Measurements from ENCODE around the gene TSR1. TPM values are rescaled to one million over a fixed set of nuclear protein-coding genes. Genes with fewer than 3 reads are reported as not detected.
"Not testable (repeated sequence)": the region's sequence is repeated elsewhere in the genome, so short reads cannot be mapped to it uniquely, and the experiment has no call there.

TSR1 gene
- total RNA-seq, 2 experiments from 2014 or later: 55.1 to 55.9 TPM

DNA sequence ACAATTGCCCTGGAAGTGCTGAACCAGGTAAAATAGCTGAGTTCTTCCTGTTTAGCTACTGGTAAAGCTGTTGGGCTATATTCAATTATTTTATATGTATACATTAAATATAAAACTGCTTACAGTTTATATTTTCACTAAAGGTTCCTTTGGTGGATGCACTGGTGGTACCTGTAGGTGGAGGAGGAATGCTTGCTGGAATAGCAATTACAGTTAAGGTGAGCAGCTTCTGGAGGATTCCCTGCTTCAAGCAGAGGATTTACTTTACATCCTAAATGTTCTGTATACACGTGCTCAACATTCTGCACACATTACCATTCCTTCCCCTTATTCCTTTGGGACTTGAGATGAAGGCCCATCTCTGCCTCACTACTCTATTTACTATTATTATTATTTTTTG lies 14.9 kb downstream of the TSR1 start:
- CTCF ChIA-PET: interaction anchor here (0.5 to 2.0 kb wide), 4 partner anchors 32 to 1264 kb away, joined by 3 to 6 read pairs (median 4); no protein-coding TSS in a partner anchor
- peaks cover 39% of the 10 kb centered on the region for H3K36me3 Mint-ChIP-seq

GRCh38 chr17:2319051-2319450 lies 17.2 kb downstream of the TSR1 start:
- no peak overlapping the region for H3K27ac Mint-ChIP-seq
- H3K9me3 Mint-ChIP-seq: no peaks in the 10 kb centered on the region
- intact Hi-C loops (cut with micrococcal nuclease): no loop called here
- H3K36me3 Mint-ChIP-seq: peaks cover 25% of the 10 kb centered on the region
- ChIA-PET CTCF (interaction anchor here (0.6 kb wide), 1 partner anchor 32 kb away, joined by 3 read pairs; no protein-coding TSS in a partner anchor), POLR2A (interaction anchor here (0.6 kb wide), 1 partner anchor 88 kb away, joined by 3 read pairs; no protein-coding TSS in a partner anchor)
- no peak for DNase-seq
- no peaks in the 10 kb centered on the region for H3K4me1 Mint-ChIP-seq (ENCODE audit: low read depth)
- H3K4me3 Mint-ChIP-seq: no peak overlapping the region
- H3K27me3 Mint-ChIP-seq: no peaks in the 10 kb centered on the region

More for the DNA sequence above, 14.9 kb downstream of the TSR1 start:
- no peaks in the 10 kb centered on the region for H3K4me1 Mint-ChIP-seq (ENCODE audit: low read depth)
- POLR2A ChIA-PET: interaction anchor here (1.0 to 1.4 kb wide), 3 partner anchors 12 to 16 kb away, joined by 3 read pairs; no protein-coding TSS in a partner anchor
- intact Hi-C loops (cut with micrococcal nuclease): no loop called here
- no peaks in the 10 kb centered on the region for H3K27me3 Mint-ChIP-seq
- no peak for DNase-seq
- H3K9me3 Mint-ChIP-seq: no peaks in the 10 kb centered on the region
- no peak overlapping the region for H3K4me3 Mint-ChIP-seq
- no peak overlapping the region for H3K27ac Mint-ChIP-seq

DNA sequence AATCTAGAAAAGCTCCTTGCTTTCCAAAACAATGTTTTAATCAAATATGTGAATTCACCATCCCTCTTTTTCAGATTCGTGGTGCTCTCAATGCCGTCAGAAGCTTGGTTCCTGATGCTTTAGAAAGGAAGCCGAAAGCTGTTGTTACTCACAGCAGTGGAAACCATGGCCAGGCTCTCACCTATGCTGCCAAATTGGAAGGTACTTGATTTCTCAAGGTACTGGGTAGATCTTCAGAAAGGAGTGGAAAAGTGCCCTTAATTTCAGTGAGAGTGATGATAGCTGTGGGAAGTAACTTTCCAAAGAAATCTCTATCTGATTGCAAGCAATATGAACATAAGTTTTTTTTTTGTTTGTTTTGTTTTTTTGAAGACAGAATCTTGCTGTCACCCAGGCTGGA lies 18.5 kb downstream of the TSR1 start:
- Mint-ChIP-seq H3K27me3 (no peaks in the 10 kb centered on the region), H3K4me1 (ENCODE audit: low read depth) (no peaks in the 10 kb centered on the region), H3K9me3 (no peaks in the 10 kb centered on the region), H3K27ac (no peak overlapping the region), H3K4me3 (no peak overlapping the region), H3K36me3 (peaks cover 12% of the 10 kb centered on the region)
- ChIA-PET CTCF (interaction anchor here (0.8 kb wide), 1 partner anchor 65 kb away, joined by 3 read pairs; no protein-coding TSS in a partner anchor), POLR2A (no interaction called here)
- intact Hi-C loops (cut with micrococcal nuclease): no loop called here
- no peak for DNase-seq

- POLR2A ChIA-PET; H3K4me3 Mint-ChIP-seq; intact Hi-C loops (cut with micrococcal nuclease); H3K27ac Mint-ChIP-seq; H3K27me3 Mint-ChIP-seq; CTCF ChIA-PET; H3K36me3 Mint-ChIP-seq; H3K4me1 Mint-ChIP-seq (ENCODE audit: low read depth); DNase-seq; H3K9me3 Mint-ChIP-seq: not testable (repeated sequence)
Measured at GRCh38 chr17:2316916-2317205, 19.4 kb downstream of the TSR1 start.

- DNase-seq: no peak
- ChIA-PET POLR2A (no interaction called here), CTCF (interaction anchor here (0.7 to 0.8 kb wide), 2 partner anchors 32 to 40 kb away, joined by 3 read pairs; no protein-coding TSS in a partner anchor)
- Mint-ChIP-seq H3K36me3 (no peaks in the 10 kb centered on the region), H3K4me1 (ENCODE audit: low read depth) (peaks cover 3% of the 10 kb centered on the region), H3K4me3 (no peak overlapping the region), H3K27ac (no peak overlapping the region), H3K9me3 (no peaks in the 10 kb centered on the region), H3K27me3 (no peaks in the 10 kb centered on the region)
- intact Hi-C loops (cut with micrococcal nuclease): no loop called here
Measured at GRCh38 chr17:2312736-2313135, 23.5 kb downstream of the TSR1 start.

- H3K36me3 Mint-ChIP-seq: peaks cover 7% of the 10 kb centered on the region
- ChIA-PET POLR2A (no interaction called here), CTCF (interaction anchor here (0.7 to 1.0 kb wide), 4 partner anchors 43 to 146 kb away, joined by 3 read pairs; no protein-coding TSS in a partner anchor)
- no peak for DNase-seq
- H3K4me1 Mint-ChIP-seq (ENCODE audit: low read depth): peaks cover 22% of the 10 kb centered on the region
- no peak overlapping the region for H3K4me3 Mint-ChIP-seq
- no peaks in the 10 kb centered on the region for H3K27me3 Mint-ChIP-seq
- no peaks in the 10 kb centered on the region for H3K9me3 Mint-ChIP-seq
- no peak overlapping the region for H3K27ac Mint-ChIP-seq
- intact Hi-C loops (cut with micrococcal nuclease): no loop called here
Measured at GRCh38 chr17:2309338-2310154, 26.7 kb downstream of the TSR1 start.

DNA sequence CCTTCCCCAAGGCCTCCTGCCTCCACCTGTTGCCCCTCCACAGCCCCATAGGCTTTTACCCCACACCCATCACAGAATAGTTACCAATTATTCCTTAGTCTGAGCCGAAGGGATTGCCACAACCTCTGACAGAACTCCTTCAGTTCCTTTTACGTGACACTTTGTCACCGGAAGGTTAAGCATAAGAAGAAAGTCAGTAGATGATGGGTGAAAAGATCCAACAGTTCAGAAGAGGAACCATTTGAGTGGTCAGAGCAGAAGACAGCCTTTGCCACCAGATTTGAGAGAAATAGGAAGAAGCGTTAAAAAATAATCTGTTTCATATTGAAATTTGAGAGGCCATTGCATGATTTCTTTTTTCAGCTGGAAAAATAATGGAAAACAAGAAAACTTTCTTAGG lies 31.3 kb downstream of the TSR1 start:
- no peaks in the 10 kb centered on the region for H3K27me3 Mint-ChIP-seq
- peaks cover 13% of the 10 kb centered on the region for H3K36me3 Mint-ChIP-seq

DNA sequence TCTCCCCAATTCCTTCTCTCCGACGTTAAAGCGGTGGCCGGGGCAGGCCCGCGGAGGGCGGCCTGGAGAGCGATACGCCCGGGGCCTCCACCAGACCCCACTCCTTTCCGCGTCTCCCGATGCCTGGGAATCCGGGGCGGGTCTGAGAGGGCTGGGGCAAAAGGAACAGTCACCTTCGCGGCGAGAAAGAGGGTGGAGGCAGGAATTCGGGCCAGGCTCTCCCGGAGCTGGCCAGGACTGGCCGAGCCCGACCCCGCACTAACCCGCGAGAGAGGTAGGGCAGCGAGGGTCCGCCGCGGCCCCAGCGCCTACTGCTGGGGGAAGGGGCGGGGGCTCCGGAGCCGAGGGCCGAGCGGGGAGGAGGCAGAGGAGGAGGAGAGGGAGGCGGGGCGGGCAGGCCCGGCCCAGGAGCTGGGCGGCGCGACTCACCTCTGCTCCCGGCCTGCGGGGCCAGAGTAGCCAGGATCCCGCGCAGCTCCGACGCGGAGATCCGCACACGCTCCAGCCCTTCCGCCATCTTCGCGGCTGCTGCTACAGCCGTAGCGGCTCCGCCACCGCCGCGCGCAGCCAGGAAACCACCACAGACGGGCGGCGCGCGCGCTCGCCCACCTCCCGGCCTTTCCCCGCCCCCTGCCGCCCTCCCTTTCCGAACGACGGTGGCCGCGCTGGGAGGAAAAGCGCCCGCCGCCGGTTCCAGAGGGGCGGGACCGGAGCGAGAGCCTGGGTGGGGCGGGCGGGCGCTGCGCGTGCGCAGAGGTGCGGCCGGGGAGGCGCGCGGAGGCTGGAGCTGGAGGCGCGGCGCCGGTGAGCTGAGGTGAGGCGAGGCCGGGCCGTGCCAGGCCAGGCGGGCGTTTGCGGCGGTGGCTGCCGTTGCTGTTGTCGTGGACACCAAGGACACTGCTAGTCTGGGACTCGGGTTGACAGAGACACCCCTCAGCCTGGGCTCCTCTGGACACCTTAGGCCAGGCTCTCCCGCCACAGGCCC lies 32.8 kb downstream of the TSR1 start, which contains the start of the genes SMG6 and SRR:
SMG6 (minus strand) TSS at position 582 of the 985 bp plus-strand sequence; CDS start at position 517, 65 bp downstream.
SRR (plus strand) TSS at position 747 of the 985 bp plus-strand sequence. CDS start 11,611 bp downstream, outside the sequence.
- DNase-seq: peak; percentile 96
- CTCF ChIA-PET: interaction anchor here (0.6 to 2.4 kb wide), 6 partner anchors 50 to 250 kb away, joined by 4 to 16 read pairs (median 6); partner anchors contain the start of gene HIC1
- intact Hi-C loops (cut with micrococcal nuclease): loop anchor here (2.0 to 5.0 kb wide), 5 partner anchors 33 to 251 kb away; partner anchors contain the start of genes MNT, SGSM2 and TSR1
- peak within 1 kb of the TSS; percentile 75 for H3K27ac Mint-ChIP-seq
- no peaks in the 10 kb centered on the region for H3K9me3 Mint-ChIP-seq
- POLR2A ChIA-PET: interaction anchor here (0.6 to 3.4 kb wide), 7 partner anchors 11 to 248 kb away, joined by 3 to 24 read pairs (median 4); partner anchors contain the start of genes HIC1, SGSM2 and TSR1
- peaks cover 21% of the 10 kb centered on the region for H3K36me3 Mint-ChIP-seq
- H3K4me1 Mint-ChIP-seq (ENCODE audit: low read depth): peaks cover 46% of the 10 kb centered on the region
- H3K4me3 Mint-ChIP-seq: peak within 1 kb of the TSS; percentile 90
- H3K27me3 Mint-ChIP-seq: no peaks in the 10 kb centered on the region

More for the DNA sequence above, 31.3 kb downstream of the TSR1 start:
- DNase-seq: no peak
- Mint-ChIP-seq H3K4me1 (ENCODE audit: low read depth) (peaks cover 44% of the 10 kb centered on the region), H3K4me3 (peak overlapping the region; percentile 68), H3K9me3 (no peaks in the 10 kb centered on the region), H3K27ac (no peak overlapping the region)
- intact Hi-C loops (cut with micrococcal nuclease): loop anchor here (2.0 to 5.0 kb wide), 4 partner anchors 32 to 253 kb away; partner anchors contain the start of genes MNT, SGSM2 and TSR1
- ChIA-PET POLR2A (interaction anchor here (0.6 to 3.4 kb wide), 3 partner anchors 17 to 42 kb away, joined by 3 to 24 read pairs (median 3); partner anchors contain the start of genes SGSM2 and TSR1), CTCF (no interaction called here)

- peak overlapping the region; percentile 75 for H3K27ac Mint-ChIP-seq
- no peak for DNase-seq
- no peaks in the 10 kb centered on the region for H3K27me3 Mint-ChIP-seq
- peaks cover 51% of the 10 kb centered on the region for H3K4me1 Mint-ChIP-seq (ENCODE audit: low read depth)
- POLR2A ChIA-PET: interaction anchor here (0.6 to 3.4 kb wide), 7 partner anchors 11 to 213 kb away, joined by 3 to 24 read pairs (median 4); partner anchors contain the start of genes SGSM2 and TSR1
- intact Hi-C loops (cut with micrococcal nuclease): loop anchor here (2.0 to 5.0 kb wide), 4 partner anchors 36 to 250 kb away; partner anchors contain the start of gene MNT
- no peaks in the 10 kb centered on the region for H3K9me3 Mint-ChIP-seq
- H3K4me3 Mint-ChIP-seq: peak overlapping the region; percentile 90
- CTCF ChIA-PET: interaction anchor here (1.2 to 2.4 kb wide), 5 partner anchors 49 to 249 kb away, joined by 4 to 16 read pairs (median 6); partner anchors contain the start of gene HIC1
- H3K36me3 Mint-ChIP-seq: peaks cover 25% of the 10 kb centered on the region
Measured at GRCh38 chr17:2302778-2303203, 33.5 kb downstream of the TSR1 start.

DNA sequence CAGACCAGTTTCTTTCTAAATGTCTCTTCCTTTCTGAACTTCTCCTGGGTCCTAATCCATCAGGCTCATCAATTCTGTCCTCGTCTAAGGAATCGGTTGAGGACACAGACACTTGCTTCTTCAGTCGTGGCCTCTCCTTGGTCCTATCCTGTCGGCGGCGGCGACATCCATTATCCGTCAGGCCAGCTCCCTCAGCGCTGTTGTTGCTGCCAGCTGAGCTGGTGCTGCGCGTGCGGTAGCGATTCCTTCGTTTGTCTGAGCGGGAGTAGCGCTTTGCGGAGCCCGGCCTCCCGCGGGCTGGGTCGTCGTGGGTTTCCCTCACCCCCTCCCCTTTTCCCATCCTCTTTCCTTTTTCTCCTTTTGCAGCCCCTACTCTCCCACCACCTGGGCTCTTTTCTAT lies 36.5 kb downstream of the TSR1 start:
- Mint-ChIP-seq H3K4me3 (no peak overlapping the region), H3K9me3 (no peaks in the 10 kb centered on the region), H3K27ac (no peak overlapping the region), H3K4me1 (ENCODE audit: low read depth) (peaks cover 57% of the 10 kb centered on the region), H3K36me3 (peaks cover 41% of the 10 kb centered on the region), H3K27me3 (no peaks in the 10 kb centered on the region)
- CTCF ChIA-PET: no interaction called here
- intact Hi-C loops (cut with micrococcal nuclease): loop anchor here (5.0 kb wide), 3 partner anchors 53 to 247 kb away; partner anchors contain the start of gene MNT
- DNase-seq: no peak
- POLR2A ChIA-PET: no interaction called here

DNA sequence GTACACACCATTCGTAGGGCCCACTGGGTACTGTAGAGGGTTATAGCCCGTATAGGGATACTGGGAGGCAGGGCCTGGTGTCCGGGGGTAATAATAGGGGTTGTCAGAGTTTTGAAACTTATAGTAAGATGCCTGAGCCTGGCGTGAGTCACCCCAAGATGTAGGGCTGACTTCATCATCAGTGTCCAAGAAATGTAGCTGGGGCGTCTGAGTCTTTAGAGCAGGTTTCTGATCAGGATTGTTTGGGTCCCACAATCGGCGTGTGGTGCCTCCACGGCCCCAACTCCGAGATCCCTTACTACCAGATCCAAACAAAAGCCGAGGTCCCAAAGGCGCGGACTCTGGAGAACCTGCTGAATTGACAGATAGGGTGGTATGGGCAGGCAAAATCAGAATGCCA lies 37.1 kb downstream of the TSR1 start:
- intact Hi-C loops (cut with micrococcal nuclease): no loop called here
- peaks cover 46% of the 10 kb centered on the region for H3K36me3 Mint-ChIP-seq
- CTCF ChIA-PET: no interaction called here

More for the DNA sequence above, 37.1 kb downstream of the TSR1 start:
- no peak for DNase-seq
- no peak overlapping the region for H3K27ac Mint-ChIP-seq
- H3K27me3 Mint-ChIP-seq: no peaks in the 10 kb centered on the region
- no peaks in the 10 kb centered on the region for H3K9me3 Mint-ChIP-seq
- H3K4me3 Mint-ChIP-seq: no peak overlapping the region
- H3K4me1 Mint-ChIP-seq (ENCODE audit: low read depth): peaks cover 61% of the 10 kb centered on the region
- POLR2A ChIA-PET: no interaction called here

All from activated CD4-positive, alpha-beta memory T cell treated with anti-CD3 and anti-CD28 coated beads for 36 hours (primary cell).